OCI-LY7 (cell line): ENCODE results near the gene CEP19. TPM values are rescaled to one million over a fixed set of nuclear protein-coding genes. Genes with fewer than 3 reads are reported as not detected.

Experiments
- BruUV-seq: library from RNA; stranded (reverse); fragments of 400-500 nt; replicated peaks from 2 replicates; lab custom pipeline; 2021; lab: Mats Ljungman, UMichigan
- CTCF ChIA-PET: fragments of 300-600 bp; sonication (Branson Sonifier 250); formaldehyde crosslinking; loops from one replicate; lab custom pipeline; 2022; ENCODE audit warnings: antibody characterized with exemption; ENCODE audit not compliant: unreplicated experiment; lab: Charles Lee
- POLR2A ChIA-PET: fragments of 300-600 bp; sonication (Branson Sonifier 250); formaldehyde crosslinking; loops from one replicate; lab custom pipeline; 2022; ENCODE audit warnings: antibody characterized with exemption; lab: Charles Lee
- DNase-seq: peaks from one replicate; pipeline ENCODE4 v3.0.0-alpha.2; 2015; ENCODE audit warnings: low spot score
- H2AFZ ChIP-seq: fragments of 200-600 bp; sonication (generic), shearing (Covaris generic); 2 replicates; pipeline ENCODE4 v1.6.1; 2014; ENCODE audit warnings: mild to moderate bottlenecking, antibody characterized with exemption, low read length, moderate library complexity
- H3K27ac ChIP-seq: fragments of 200-600 bp; sonication (generic); 2 replicates; pipeline ENCODE4 v1.5.1; 2014; ENCODE audit warnings: mixed run types, low read depth, mild to moderate bottlenecking, moderate library complexity, low read length, inconsistent platforms; ENCODE audit not compliant: poor library complexity, severe bottlenecking
- H3K36me3 ChIP-seq: fragments of 200-600 bp; sonication (generic); 2 replicates; pipeline ENCODE4 v1.6.1; 2014; ENCODE audit warnings: mild to moderate bottlenecking, antibody characterized with exemption, low read length, moderate library complexity, mixed read lengths; ENCODE audit not compliant: insufficient read depth
- H3K4me1 ChIP-seq: fragments of 200-600 bp; sonication (generic); 2 replicates; pipeline ENCODE4 v1.5.1; 2014; ENCODE audit warnings: mild to moderate bottlenecking, low read length; ENCODE audit not compliant: insufficient read depth, poor library complexity, severe bottlenecking
- H3K4me2 ChIP-seq: fragments of 200-600 bp; sonication (generic); 2 replicates; pipeline ENCODE4 v1.6.1; 2014; ENCODE audit warnings: mild to moderate bottlenecking, low read length
- H3K4me3 ChIP-seq: fragments of 200-600 bp; sonication (generic); 2 replicates; pipeline ENCODE4 v1.5.1; 2014; ENCODE audit warnings: mild to moderate bottlenecking, low read depth, low read length; ENCODE audit not compliant: poor library complexity, severe bottlenecking
- H3K79me2 ChIP-seq: fragments of 200-600 bp; sonication (generic); 2 replicates; pipeline ENCODE4 v1.6.1; 2016; ENCODE audit warnings: low read depth, mild to moderate bottlenecking, low read length, moderate library complexity, mixed read lengths; ENCODE audit not compliant: insufficient read depth
- H3K9me2 ChIP-seq: fragments of 200-600 bp; sonication (generic); 2 replicates; pipeline ENCODE4 v1.6.1; 2016; ENCODE audit warnings: mild to moderate bottlenecking, low read length, mixed read lengths; ENCODE audit not compliant: insufficient read depth
- H3K9me3 ChIP-seq: fragments of 200-600 bp; sonication (generic); 2 replicates; pipeline ENCODE4 v1.6.1; 2014; ENCODE audit warnings: mild to moderate bottlenecking, mixed run types, low read length, mixed read lengths
- H4K20me1 ChIP-seq: fragments of 200-600 bp; sonication (generic); 2 replicates; pipeline ENCODE4 v1.6.1; 2014; ENCODE audit warnings: mild to moderate bottlenecking, antibody characterized with exemption, low read length, moderate library complexity, mixed read lengths; ENCODE audit not compliant: insufficient read depth
- CTCF ChIP-seq: fragments of 200-600 bp; sonication (generic); conservative IDR thresholded peaks from 2 replicates; pipeline ENCODE4 v1.5.1; 2014; ENCODE audit warnings: mild to moderate bottlenecking, antibody characterized with exemption, low read length, moderate library complexity, mixed read lengths
- EZH2phosphoT487 ChIP-seq: fragments of 200-600 bp; sonication (generic); IDR thresholded peaks from 2 replicates; pipeline ENCODE4 v1.6.1; 2018; ENCODE audit warnings: low read depth, borderline replicate concordance, mild to moderate bottlenecking, mixed run types, antibody characterized with exemption, low read length, moderate library complexity, mixed read lengths
- intact Hi-C: fragments of 100-400 bp; cut with micrococcal nuclease; formaldehyde crosslinking; loops from one replicate; pipeline ENCODE4 v1.10.0; 2022; ENCODE audit not compliant: unreplicated experiment
- total RNA-seq, 2 experiments: library from RNA; depleted of rRNA in 1 of 2; stranded (reverse); fragments of >200 nt in 1 of 2; shearing (Covaris generic) in 1 of 2; gene quantifications; 2 replicates each; pipeline ENCODE4 v1.2.3, GENCODE V29; 2014 to 2022

Gene CEP19
- total RNA-seq, 2 experiments from 2014 or later: 3.3 to 5.7 TPM

GRCh38 chr3:196756732-196757131 lies 44.7 kb upstream of the CEP19 start:
- intact Hi-C loops: no loop called here
- no peaks in the 10 kb centered on the region for H3K4me1 ChIP-seq
- ChIA-PET CTCF (no interaction called here), POLR2A (interaction anchor here (0.9 to 1.2 kb wide), 2 partner anchors 10 to 13 kb away, joined by 3 read pairs; no protein-coding TSS in a partner anchor)
- BruUV-seq: no TSS peak
- H3K36me3 ChIP-seq: peaks cover 88% of the 10 kb centered on the region
- no peaks in the 10 kb centered on the region for H4K20me1 ChIP-seq
- peaks cover 73% of the 10 kb centered on the region for H3K79me2 ChIP-seq
- H3K9me2 ChIP-seq: no peaks in the 10 kb centered on the region
- peaks cover 26% of the 10 kb centered on the region for H3K9me3 ChIP-seq
- no peak for TF ChIP-seq EZH2phosphoT487
- no peak for TF ChIP-seq CTCF
- H2AFZ ChIP-seq: no peak overlapping the region
- H3K4me2 ChIP-seq: no peak overlapping the region
- H3K4me3 ChIP-seq: no peak overlapping the region
- no peak overlapping the region for H3K27ac ChIP-seq
- DNase-seq: peak; percentile 36

- Histone ChIP-seq H3K79me2 (peaks cover 84% of the 10 kb centered on the region), H3K4me2 (no peak overlapping the region), H2AFZ (no peak overlapping the region), H4K20me1 (no peaks in the 10 kb centered on the region), H3K36me3 (peaks cover 96% of the 10 kb centered on the region), H3K4me3 (no peak overlapping the region), H3K27ac (no peak overlapping the region), H3K9me2 (no peaks in the 10 kb centered on the region), H3K4me1 (no peaks in the 10 kb centered on the region), H3K9me3 (peaks cover 26% of the 10 kb centered on the region)
- POLR2A ChIA-PET: interaction anchor here (1.3 to 1.4 kb wide), 2 partner anchors 10 to 27 kb away, joined by 3 to 4 read pairs; no protein-coding TSS in a partner anchor
- BruUV-seq: no TSS peak
- intact Hi-C loops: no loop called here
- no peak for DNase-seq
- CTCF ChIA-PET: no interaction called here
- no peak for TF ChIP-seq EZH2phosphoT487
- no peak for TF ChIP-seq CTCF
These were observed 42.3 kb upstream of the CEP19 start for GRCh38 chr3:196754091-196754981.

- no peak overlapping the region for H2AFZ ChIP-seq
- DNase-seq: no peak
- no peak overlapping the region for H3K27ac ChIP-seq
- intact Hi-C loops: no loop called here
- ChIA-PET POLR2A (interaction anchor here (1.1 to 1.4 kb wide), 4 partner anchors 9 to 28 kb away, joined by 3 to 7 read pairs (median 4); partner anchors contain the start of gene PAK2), CTCF (no interaction called here)
- no peaks in the 10 kb centered on the region for H3K4me1 ChIP-seq
- H3K9me3 ChIP-seq: peaks cover 26% of the 10 kb centered on the region
- peaks cover 86% of the 10 kb centered on the region for H3K79me2 ChIP-seq
- no peaks in the 10 kb centered on the region for H3K9me2 ChIP-seq
- H3K4me3 ChIP-seq: no peak overlapping the region
- TF ChIP-seq EZH2phosphoT487 (no peak), CTCF (no peak)
- H4K20me1 ChIP-seq: no peaks in the 10 kb centered on the region; the same call in 1 of the 2 replicates
- no peak overlapping the region for H3K4me2 ChIP-seq
- H3K36me3 ChIP-seq: peaks cover 96% of the 10 kb centered on the region
- BruUV-seq: no TSS peak
These were observed 41.2 kb upstream of the CEP19 start for GRCh38 chr3:196753201-196753600.
